HFF-Myc (cell line): ENCODE data around the gene MCM8.

Experiments used
- DNase-seq: peaks from one replicate; pipeline ENCODE4 v3.0.0-alpha.2; 2011; ENCODE audit warnings: low read depth; ENCODE audit errors: extremely low read depth
- H3K4me3 ChIP-seq: replicated peaks from 2 replicates; pipeline ENCODE4 v1.5.1; 2011; ENCODE audit warnings: low read depth, mild to moderate bottlenecking, control low read depth, low read length
- TF ChIP-seq, protein P1 (sequence below): IDR thresholded peaks from 2 replicates; pipeline ENCODE4 v1.5.1; 2012; ENCODE audit warnings: mild to moderate bottlenecking, low read depth, low read length, control low read depth; ENCODE audit errors: missing control alignments

The MCM8 gene

DNA sequence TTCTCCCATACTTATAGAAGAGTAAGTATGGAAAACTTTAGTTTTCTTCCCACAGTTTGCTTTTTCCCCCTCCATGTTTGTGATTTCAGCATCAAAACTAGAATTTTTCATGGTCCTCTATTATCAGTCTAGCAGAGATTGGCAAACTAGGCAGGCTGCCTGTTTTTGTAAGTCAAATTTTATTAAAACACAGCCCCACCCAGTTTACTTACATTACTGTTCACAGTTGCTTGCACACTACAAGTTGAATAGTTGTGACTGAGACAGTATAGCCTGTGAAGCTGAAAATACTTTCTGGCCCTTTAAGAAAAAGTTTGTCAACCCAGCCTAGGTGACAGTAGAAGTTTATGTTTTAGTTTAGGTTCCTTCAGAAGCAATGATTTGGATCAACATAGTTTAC is 19.5 kb downstream of the MCM8 start:
- TF ChIP-seq, protein P1, sequence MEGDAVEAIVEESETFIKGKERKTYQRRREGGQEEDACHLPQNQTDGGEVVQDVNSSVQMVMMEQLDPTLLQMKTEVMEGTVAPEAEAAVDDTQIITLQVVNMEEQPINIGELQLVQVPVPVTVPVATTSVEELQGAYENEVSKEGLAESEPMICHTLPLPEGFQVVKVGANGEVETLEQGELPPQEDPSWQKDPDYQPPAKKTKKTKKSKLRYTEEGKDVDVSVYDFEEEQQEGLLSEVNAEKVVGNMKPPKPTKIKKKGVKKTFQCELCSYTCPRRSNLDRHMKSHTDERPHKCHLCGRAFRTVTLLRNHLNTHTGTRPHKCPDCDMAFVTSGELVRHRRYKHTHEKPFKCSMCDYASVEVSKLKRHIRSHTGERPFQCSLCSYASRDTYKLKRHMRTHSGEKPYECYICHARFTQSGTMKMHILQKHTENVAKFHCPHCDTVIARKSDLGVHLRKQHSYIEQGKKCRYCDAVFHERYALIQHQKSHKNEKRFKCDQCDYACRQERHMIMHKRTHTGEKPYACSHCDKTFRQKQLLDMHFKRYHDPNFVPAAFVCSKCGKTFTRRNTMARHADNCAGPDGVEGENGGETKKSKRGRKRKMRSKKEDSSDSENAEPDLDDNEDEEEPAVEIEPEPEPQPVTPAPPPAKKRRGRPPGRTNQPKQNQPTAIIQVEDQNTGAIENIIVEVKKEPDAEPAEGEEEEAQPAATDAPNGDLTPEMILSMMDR, result no peak
- DNase-seq, result no peak
- H3K4me3 ChIP-seq, result no peak overlapping the region

DNA sequence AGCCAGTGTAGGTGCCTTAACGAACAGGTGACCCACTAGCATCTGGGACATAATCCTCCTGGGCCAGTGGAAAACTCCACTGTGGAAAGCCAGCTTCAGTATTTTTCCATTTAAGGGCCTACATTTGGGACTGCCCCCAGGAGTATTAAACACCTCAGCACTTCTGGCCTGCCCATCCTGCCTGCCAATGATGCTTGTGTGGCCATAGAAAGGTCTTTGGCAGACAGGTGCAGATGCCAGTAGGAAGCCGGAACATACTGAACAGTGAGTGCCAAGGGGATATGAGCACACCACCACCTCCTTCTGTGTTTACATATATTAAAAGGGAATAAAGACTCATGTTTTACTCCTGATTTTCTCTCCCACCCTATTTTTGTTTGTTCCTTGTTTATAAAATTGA is 19.9 kb downstream of the MCM8 start:
- no peak overlapping the region for H3K4me3 ChIP-seq
- TF ChIP-seq, protein P1, result no peak
- DNase-seq, result no peak

DNA sequence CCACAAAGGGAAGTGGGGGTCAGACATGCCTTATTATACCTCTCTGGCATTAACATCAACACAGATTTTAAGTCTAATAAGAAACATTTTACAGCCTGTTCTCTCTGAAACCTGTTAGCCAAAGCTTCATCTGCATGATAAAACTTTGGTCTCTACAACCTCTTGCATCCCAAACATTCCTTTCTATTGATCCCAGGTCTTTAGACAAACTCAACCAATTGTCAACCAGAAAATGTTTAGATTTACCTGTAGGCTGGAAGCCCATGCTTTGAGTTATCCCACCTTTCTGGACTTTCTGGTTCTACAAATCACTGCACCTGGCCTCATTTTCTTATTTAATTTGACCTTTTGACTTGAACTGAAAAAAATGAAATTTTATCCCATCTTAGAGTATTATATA is 20.8 kb downstream of the MCM8 start:
- TF ChIP-seq, protein P1, result no peak
- H3K4me3 ChIP-seq, result no peak overlapping the region
- no peak for DNase-seq

DNA sequence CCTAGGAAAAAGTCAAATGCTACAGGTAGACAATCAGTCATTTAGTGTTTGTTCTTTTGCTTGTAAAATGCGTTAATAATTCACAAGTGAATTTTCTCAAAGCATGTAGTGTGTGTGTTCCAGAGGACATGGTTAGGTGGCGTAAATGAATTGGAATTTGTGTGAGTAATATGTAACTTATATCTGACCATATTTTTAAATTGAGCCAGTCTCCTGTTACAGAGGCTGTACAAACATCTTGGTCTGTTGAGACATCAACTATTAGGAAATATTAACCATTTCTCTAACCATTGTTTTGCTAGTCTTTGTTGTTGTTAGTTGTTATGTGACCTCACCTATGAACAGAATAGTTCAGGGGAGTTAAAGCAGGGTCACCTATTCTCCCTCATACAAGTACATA is 22.7 kb downstream of the MCM8 start:
- no peak for DNase-seq

DNA sequence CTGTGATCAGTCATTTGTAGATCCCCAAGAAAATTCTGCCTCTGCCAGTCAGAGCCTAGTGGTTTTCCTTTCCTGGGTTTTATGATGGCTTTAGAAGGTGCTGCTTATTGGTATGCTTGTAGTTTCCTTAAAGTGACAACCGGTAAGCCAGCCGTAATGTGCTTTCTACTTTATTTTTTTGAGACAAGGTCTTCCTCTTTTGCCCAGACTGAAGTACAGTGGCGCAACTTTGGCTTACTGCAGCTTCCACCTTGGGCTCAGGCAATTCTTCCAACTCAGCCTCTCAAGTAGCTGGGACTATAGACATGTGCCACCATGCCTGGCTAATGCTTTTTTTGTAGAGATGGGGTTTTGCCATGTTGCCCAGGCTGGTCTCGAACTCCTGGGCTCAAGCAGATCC is 23.5 kb downstream of the MCM8 start:
- H3K4me3 ChIP-seq, result no peak overlapping the region
- TF ChIP-seq, protein P1, result no peak
- DNase-seq, result no peak

More for the DNA sequence above, 22.7 kb downstream of the MCM8 start:
- TF ChIP-seq, protein P1, result no peak
- no peak overlapping the region for H3K4me3 ChIP-seq

DNA sequence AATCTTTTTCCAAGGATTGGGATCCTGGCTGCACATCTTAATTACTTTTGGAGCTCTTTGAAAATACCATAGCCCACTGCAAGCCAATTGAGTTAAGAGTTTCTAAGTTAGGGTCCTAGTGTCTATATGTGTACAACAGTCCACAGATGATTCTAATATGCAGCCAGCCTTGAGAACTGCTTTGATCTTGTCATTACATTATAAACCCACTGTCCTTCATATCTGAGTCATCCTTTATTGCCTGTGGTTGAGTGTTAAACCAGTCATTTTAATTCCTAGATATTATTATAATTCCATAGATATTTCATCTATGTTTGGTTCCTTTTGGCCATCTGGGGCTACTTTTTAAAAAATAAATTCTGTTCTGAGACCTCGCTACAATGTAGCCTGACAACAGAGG is 24.1 kb downstream of the MCM8 start:
- DNase-seq, result no peak
- TF ChIP-seq, protein P1, result no peak
- H3K4me3 ChIP-seq, result no peak overlapping the region

DNA sequence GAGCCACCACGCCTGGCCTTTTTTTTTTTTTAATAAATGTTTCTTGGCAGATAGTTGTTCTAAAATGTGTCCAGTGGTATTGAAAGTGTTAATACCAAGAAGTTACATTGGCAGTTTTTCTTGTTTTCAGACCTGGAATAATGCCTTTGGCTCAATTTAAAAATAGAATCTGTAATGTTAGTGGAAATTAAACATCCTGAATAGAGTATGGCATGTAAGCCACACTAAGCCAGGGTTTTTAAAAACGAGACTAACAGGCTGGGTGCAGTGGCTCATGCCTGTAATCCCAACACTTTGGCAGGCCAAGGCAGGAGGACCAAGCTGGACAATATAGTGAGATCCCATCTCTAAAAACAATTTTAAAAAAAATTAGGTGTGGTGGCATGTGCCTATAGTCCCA is 25.3 kb downstream of the MCM8 start:
- no peak overlapping the region for H3K4me3 ChIP-seq
- TF ChIP-seq, protein P1, result no peak
- no peak for DNase-seq
